CD4-positive, alpha-beta T cell treated with Interleukin-15 for 1 hour (primary cell): ENCODE measurements around the gene CAVIN1.
"Not testable (repeated sequence)": the region's sequence is repeated elsewhere in the genome, so short reads cannot be mapped to it uniquely, and the experiment has no call there.

Experiments used
- DNase-seq: peaks from one replicate; pipeline ENCODE4 v3.0.0-alpha.2; 2020

CAVIN1 gene

DNA sequence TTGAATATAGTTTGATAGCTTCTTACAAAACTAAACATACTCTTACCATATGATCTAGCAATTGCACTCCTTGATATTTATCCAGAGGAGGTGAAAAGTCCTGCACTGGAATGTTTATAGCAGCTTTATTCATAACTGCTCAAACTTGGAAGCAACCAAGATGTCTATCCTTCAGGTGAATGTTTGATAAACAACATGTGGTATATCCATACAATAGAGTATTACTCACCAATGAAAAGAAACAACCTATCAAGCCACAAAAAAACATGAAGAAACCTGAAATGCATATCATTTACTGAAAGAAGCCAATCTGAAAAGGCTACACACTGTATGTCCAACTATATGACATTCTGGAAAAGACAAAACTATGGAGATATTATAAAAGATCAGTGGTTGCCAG is 50.9 kb downstream of the CAVIN1 start:
- DNase-seq, result no peak

DNA sequence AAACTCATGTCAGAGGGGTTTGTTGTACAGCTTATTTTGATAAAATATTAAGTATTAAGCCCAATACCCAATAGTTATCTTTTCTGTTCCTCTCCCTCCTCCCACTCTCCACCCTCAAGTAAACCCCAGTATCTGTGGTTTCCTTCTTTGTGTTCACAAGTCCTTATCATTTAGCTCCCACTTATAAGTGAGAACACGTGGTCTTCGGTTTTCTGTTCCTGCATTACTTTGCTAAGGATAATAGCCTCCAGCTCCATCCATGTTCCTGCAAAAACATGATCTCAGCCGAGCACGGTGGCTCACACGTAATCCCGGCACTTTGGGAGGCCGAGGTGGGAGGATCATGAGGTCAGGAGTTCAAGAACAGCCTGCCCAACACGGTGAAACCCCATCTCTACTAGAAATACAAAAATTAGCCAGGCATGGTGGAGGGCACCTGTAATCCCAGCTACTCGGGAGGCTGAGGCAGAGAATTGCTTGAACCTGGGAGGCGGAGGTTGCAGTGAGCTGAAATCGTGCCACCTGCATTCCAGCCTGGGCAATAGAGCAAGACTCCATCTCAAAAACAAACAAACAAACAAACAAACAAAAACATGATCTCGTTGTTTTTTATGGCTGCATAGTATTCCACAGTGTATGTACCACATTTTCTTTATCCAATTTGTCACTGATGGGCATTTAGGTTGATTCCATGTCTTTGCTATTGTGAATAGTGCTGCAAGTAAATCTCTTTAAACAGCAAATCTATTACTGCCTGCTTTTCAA is 54.1 kb downstream of the CAVIN1 start:
- not testable (repeated sequence) for DNase-seq

DNA sequence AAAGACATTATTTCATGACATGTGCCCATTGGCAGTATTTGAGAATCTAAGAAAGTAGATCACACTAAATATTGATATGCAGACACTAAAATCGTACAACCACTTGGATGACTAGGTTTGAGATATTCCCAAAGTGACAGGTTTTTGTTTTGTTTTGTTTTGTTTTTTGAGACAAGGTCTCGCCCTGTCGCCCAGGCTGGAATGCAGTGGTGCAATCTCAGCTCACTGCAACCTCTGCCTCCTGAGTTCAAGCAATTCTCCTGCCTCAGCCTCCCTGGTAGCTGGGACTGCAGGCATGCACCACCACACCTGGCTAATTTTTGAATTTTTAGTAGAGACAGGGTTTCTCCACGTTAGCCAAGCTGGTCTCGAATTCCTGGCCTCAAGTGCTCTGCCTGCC is 54.7 kb downstream of the CAVIN1 start:
- DNase-seq, result not testable (repeated sequence)

- DNase-seq, result not testable (repeated sequence)
Observed at GRCh38 chr17:42366176-42367023, 56.7 kb downstream of the CAVIN1 start.

DNA sequence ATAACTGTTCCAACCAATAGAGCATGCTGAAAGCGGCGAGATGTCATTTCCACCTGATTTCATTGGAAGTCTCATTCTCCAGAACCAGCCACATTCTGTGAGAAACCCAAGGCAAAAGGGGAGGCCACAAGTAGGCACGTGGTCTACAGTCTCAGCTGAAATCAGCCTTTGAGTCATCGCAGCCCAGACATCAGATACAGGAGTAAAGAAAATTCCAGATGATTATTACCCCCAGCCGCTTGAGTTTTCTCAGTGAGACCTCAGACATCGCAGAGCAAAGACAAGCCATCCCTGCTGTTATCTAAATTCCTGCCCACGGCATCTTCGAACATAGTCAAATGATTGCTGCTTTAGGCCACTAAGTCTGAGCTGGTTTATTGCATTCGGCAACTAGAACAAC is 57.9 kb downstream of the CAVIN1 start:
- DNase-seq, result no peak

GRCh38 chr17:42363767-42364585 is 59.1 kb downstream of the CAVIN1 start:
- DNase-seq, result no peak

DNA sequence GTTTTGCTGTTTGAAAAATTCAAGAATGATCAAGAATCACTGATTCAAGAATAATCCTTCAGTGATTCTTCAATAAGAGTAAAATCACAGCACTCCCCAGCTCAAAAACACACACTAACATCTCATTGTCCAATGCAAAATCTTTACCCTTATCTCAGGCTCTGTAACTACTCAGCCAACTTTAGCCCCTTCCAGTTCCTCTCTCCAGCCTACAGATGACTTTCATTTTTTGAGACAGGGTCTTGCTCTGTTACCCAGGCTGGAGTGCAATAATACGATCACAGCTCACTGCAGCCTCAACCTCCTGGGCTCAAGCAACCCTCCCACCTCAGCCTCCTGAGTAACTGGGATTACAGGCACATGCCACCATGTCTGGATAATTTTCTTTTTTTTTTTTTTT is 59.8 kb downstream of the CAVIN1 start:
- no peak for DNase-seq

GRCh38 chr17:42362245-42362961 is 60.7 kb downstream of the CAVIN1 start:
- no peak for DNase-seq

GRCh38 chr17:42361781-42362186 is 61.3 kb downstream of the CAVIN1 start:
- peak; percentile 19 for DNase-seq

GRCh38 chr17:42360388-42360787 is 62.7 kb downstream of the CAVIN1 start:
- DNase-seq, result not testable (repeated sequence)

- no peak for DNase-seq
Observed at GRCh38 chr17:42359133-42359532, 63.9 kb downstream of the CAVIN1 start.

GRCh38 chr17:42358434-42358833 is 64.6 kb downstream of the CAVIN1 start:
- no peak for DNase-seq

GRCh38 chr17:42354956-42355843 is 67.9 kb downstream of the CAVIN1 start:
- no peak for DNase-seq
